IMR-90 (cell line): ENCODE results near the gene COLGALT1. TPM values are rescaled to one million over a fixed set of nuclear protein-coding genes. Genes with fewer than 3 reads are reported as not detected.
"Not testable (repeated sequence)": the region's sequence is repeated elsewhere in the genome, so short reads cannot be mapped to it uniquely, and the experiment has no call there.

Source experiments
- ATAC-seq: fragments of 200-7000 bp; cut with Tn5 transposase; 2 replicates; pipeline ENCODE4 v1.9.1; 2020; ENCODE audit warnings: low read depth, mild to moderate bottlenecking, moderate library complexity
- BruUV-seq: library from RNA; stranded (reverse); fragments of 400-500 nt; replicated peaks from 2 replicates; lab custom pipeline; 2021; lab: Mats Ljungman, UMichigan
- CTCF ChIA-PET: fragments of 300-600 bp; formaldehyde crosslinking; extraction: SDS; loops from one replicate; lab custom pipeline; 2021; ENCODE audit warnings: antibody characterized with exemption; lab: Yijun Ruan, JAX
- POLR2A ChIA-PET: fragments of 300-600 bp; sonication (Branson Sonifier 250); formaldehyde crosslinking; loops from one replicate; lab custom pipeline; 2022; ENCODE audit warnings: antibody characterized with exemption; ENCODE audit not compliant: unreplicated experiment; lab: Charles Lee
- DNase-seq: peaks from one replicate; pipeline ENCODE4 v3.0.0; 2013
- H2AFZ ChIP-seq: replicated peaks from 2 replicates; pipeline ENCODE3; 2013; ENCODE audit warnings: low read length, mild to moderate bottlenecking; ENCODE audit not compliant: poor library complexity
- H2AK5ac ChIP-seq: 2 replicates; pipeline ENCODE4 v1.6.1; 2013; ENCODE audit warnings: low read depth, low read length, inconsistent platforms
- H2AK9ac ChIP-seq: replicated peaks from 2 replicates; pipeline ENCODE3; 2013; ENCODE audit warnings: mild to moderate bottlenecking, low read depth, low read length, moderate library complexity; ENCODE audit not compliant: poor library complexity
- H2BK120ac ChIP-seq: 2 replicates; pipeline ENCODE4 v1.6.1; 2013; ENCODE audit warnings: low read depth, low read length, inconsistent platforms
- H2BK15ac ChIP-seq: 3 replicates; pipeline ENCODE4 v1.6.1; 2013; ENCODE audit warnings: low read depth, low read length, inconsistent platforms
- H2BK20ac ChIP-seq: 2 replicates; pipeline ENCODE4 v1.6.1; 2013; ENCODE audit warnings: low read depth, mild to moderate bottlenecking, inconsistent platforms, low read length, moderate library complexity
- H2BK5ac ChIP-seq: 2 replicates; pipeline ENCODE4 v1.6.1; 2013; ENCODE audit warnings: mild to moderate bottlenecking, low read depth, low read length, inconsistent platforms; ENCODE audit not compliant: poor library complexity, severe bottlenecking
- H3K14ac ChIP-seq: replicated peaks from 2 replicates; pipeline ENCODE4 v1.6.1; 2013; ENCODE audit warnings: low read depth, low read length, inconsistent platforms
- H3K18ac ChIP-seq: 2 replicates; pipeline ENCODE4 v1.6.1; 2013; ENCODE audit warnings: low read depth, low read length, control low read depth
- H3K23ac ChIP-seq: 2 replicates; pipeline ENCODE4 v1.6.1; 2013; ENCODE audit warnings: low read depth, low read length, inconsistent platforms
- H3K27ac ChIP-seq: 2 replicates; pipeline ENCODE4 v1.5.1; 2013; ENCODE audit warnings: mild to moderate bottlenecking, control low read depth, low read length; ENCODE audit not compliant: insufficient read depth
- H3K27me3 ChIP-seq: 2 replicates; pipeline ENCODE4 v1.6.1; 2013; ENCODE audit warnings: low read length; ENCODE audit not compliant: control insufficient read depth, insufficient read depth
- H3K36me3 ChIP-seq: 2 replicates; pipeline ENCODE4 v1.6.1; 2013; ENCODE audit warnings: low read length, mixed read lengths; ENCODE audit not compliant: control insufficient read depth, insufficient read depth
- H3K4ac ChIP-seq: 2 replicates; pipeline ENCODE4 v1.6.1; 2013; ENCODE audit warnings: low read depth, low read length, inconsistent platforms
- H3K4me1 ChIP-seq: 2 replicates; pipeline ENCODE4 v1.6.1; 2013; ENCODE audit warnings: low read length, mixed read lengths; ENCODE audit not compliant: control insufficient read depth, insufficient read depth
- H3K4me2 ChIP-seq: 2 replicates; pipeline ENCODE4 v1.6.1; 2013; ENCODE audit warnings: low read depth, mild to moderate bottlenecking, control low read depth, low read length, moderate library complexity
- H3K4me3 ChIP-seq: 2 replicates; pipeline ENCODE4 v1.5.1; 2013; ENCODE audit warnings: low read depth, mild to moderate bottlenecking, control low read depth, low read length, moderate library complexity; ENCODE audit not compliant: insufficient read depth
- H3K56ac ChIP-seq: 2 replicates; pipeline ENCODE4 v1.6.1; 2013; ENCODE audit warnings: low read length, inconsistent platforms; ENCODE audit not compliant: insufficient read depth; ENCODE audit errors: extremely low read depth
- H3K79me1 ChIP-seq, 2 experiments: 2 replicates each; pipeline ENCODE4 v1.6.1; 2013; ENCODE audit warnings: low read length in 2 of 2, inconsistent platforms in 1 of 2, low read depth in 1 of 2
- H3K9ac ChIP-seq: 2 replicates; pipeline ENCODE4 v1.6.1; 2013; ENCODE audit warnings: low read depth, low read length, control low read depth
- H3K9me1 ChIP-seq: 2 replicates; pipeline ENCODE4 v1.6.1; 2013; ENCODE audit warnings: low read length, inconsistent platforms; ENCODE audit not compliant: insufficient read depth
- H3K9me3 ChIP-seq: 2 replicates; pipeline ENCODE4 v1.6.1; 2013; ENCODE audit warnings: low read length; ENCODE audit not compliant: control insufficient read depth, insufficient read depth
- H4K20me1 ChIP-seq: 2 replicates; pipeline ENCODE4 v1.6.1; 2013; ENCODE audit warnings: low read length, inconsistent platforms; ENCODE audit not compliant: insufficient read depth
- H4K5ac ChIP-seq: 2 replicates; pipeline ENCODE4 v1.6.1; 2013; ENCODE audit warnings: mild to moderate bottlenecking, low read depth, low read length, control low read depth
- H4K8ac ChIP-seq, 2 experiments: 2 replicates each; pipeline ENCODE4 v1.6.1; 2013; ENCODE audit warnings: low read depth in 2 of 2, low read length in 2 of 2, control low read depth in 1 of 2, inconsistent platforms in 1 of 2
- H4K91ac ChIP-seq: 2 replicates; pipeline ENCODE4 v1.6.1; 2013; ENCODE audit warnings: low read depth, low read length, inconsistent platforms; ENCODE audit not compliant: insufficient read depth
- WGBS, 2 experiments: methylation state at CpG; one replicate each; pipeline versions ENCODE4 v1.1.5 to v1.1.7; 2013; ENCODE audit warnings: missing lambda C conversion rate in 2 of 2; ENCODE audit not compliant: insufficient read length in 1 of 2; ENCODE audit errors: extremely low coverage in 2 of 2; 5-methylcytosine and 5-hydroxymethylcytosine counted together
- dilution Hi-C: fragments of 300-500 bp; cut with HindIII; formaldehyde crosslinking; loops from one replicate; pipeline ENCODE4 v1.14.3; 2018; ENCODE audit warnings: low sequenced_read_pairs; ENCODE audit not compliant: unreplicated experiment
- in situ Hi-C: fragments of 300-500 bp; cut with MboI; formaldehyde crosslinking; loops from 3 replicates; pipeline ENCODE4 v1.14.3; 2019; ENCODE audit warnings: low sequenced_read_pairs, inconsistent platforms, mixed read lengths
- intact Hi-C: fragments of 100-400 bp; cut with micrococcal nuclease; formaldehyde crosslinking; loops from 2 replicates; pipeline ENCODE4 v1.10.0; 2022
- polyA plus RNA-seq, 3 experiments: library from polyadenylated mRNA; depleted of rRNA; stranded (reverse); fragments of >200 nt; gene quantifications; 2 replicates each; pipeline ENCODE4 v1.2.3, GENCODE V29; 2012; ENCODE audit warnings: low replicate concordance in 1 of 3
- total RNA-seq: library from RNA; depleted of rRNA; stranded (reverse); fragments of >200 nt; gene quantifications from 2 replicates; pipeline ENCODE4 v1.2.3, GENCODE V29; 2012

COLGALT1 gene
- total and polyA plus RNA-seq, 2 of the 4 experiments (the other 2 are of a cell fraction), result 77.1 to 117 TPM

GRCh38 chr19:17508558-17508933 lies 46.9 kb upstream of the COLGALT1 start:
- Histone ChIP-seq H3K23ac (peak overlapping the region; percentile 96; the same call in 1 of the 2 replicates), H3K27ac (peak overlapping the region; percentile 100), H2BK5ac (peak overlapping the region; percentile 99), H4K5ac (peak overlapping the region; percentile 97), H4K20me1 (peaks cover 15% of the 10 kb centered on the region), H3K4me1 (peaks cover 16% of the 10 kb centered on the region), H3K9ac (peak overlapping the region; percentile 95), H3K4ac (peak overlapping the region; percentile 100), H3K36me3 (peaks cover 15% of the 10 kb centered on the region; the same call in 1 of the 2 replicates), H2AK5ac (peak overlapping the region; percentile 100), H2BK120ac (peak overlapping the region; percentile 99), H3K14ac (peak overlapping the region; percentile 100), H3K18ac (peak overlapping the region; percentile 95), H3K79me1 (peaks cover 17 to 67% of the 10 kb centered on the region in 2 experiments), H2BK20ac (peak overlapping the region; percentile 99; the same call in 1 of the 2 replicates), H2BK15ac (peak overlapping the region; percentile 98; the same call in 2 of the 3 replicates), H4K8ac (peak overlapping the region; percentile 85 to 99), H4K91ac (peak overlapping the region; percentile 99), H2AK9ac (peak overlapping the region; percentile 85)
- H3K4me2 ChIP-seq, DNase-seq, H3K56ac ChIP-seq, BruUV-seq, in situ Hi-C loops, H3K4me3 ChIP-seq, H2AFZ ChIP-seq, POLR2A ChIA-PET, intact Hi-C loops, H3K9me1 ChIP-seq, dilution Hi-C loops, H3K9me3 ChIP-seq, H3K27me3 ChIP-seq, ATAC-seq: not testable (repeated sequence)
- WGBS, 2 experiments, result 80% methylated on average over 1 of the region's 3 CpGs; no CpG with 5 or more reads in 1 of the 2 experiments
- CTCF ChIA-PET, result interaction anchor here (1.0 to 1.3 kb wide), 2 partner anchors 13 to 65 kb away, joined by 3 read pairs; no protein-coding TSS in a partner anchor
